DND-41 (cell line): ENCODE measurements around the gene ARHGAP4.

Experiments
- ATAC-seq: fragments of 200-7000 bp; cut with Tn5 transposase; 3 replicates; pipeline ENCODE4 v1.9.1; 2021; ENCODE audit warnings: low read depth; ENCODE audit not compliant: insufficient read depth
- DNase-seq: peaks from one replicate; pipeline ENCODE4 v3.0.0-alpha.2; 2020
- H2AFZ ChIP-seq: 2 replicates; pipeline ENCODE4 v1.6.0; 2012; ENCODE audit warnings: low read depth, low read length
- H3K27ac ChIP-seq: 2 replicates; pipeline ENCODE4 v1.5.1; 2012; ENCODE audit warnings: low read length, inconsistent platforms
- H3K27me3 ChIP-seq: fragments of 200-600 bp; sonication (generic); 2 replicates; pipeline ENCODE4 v1.6.0; 2012; ENCODE audit warnings: low read length, mild to moderate bottlenecking, inconsistent platforms; ENCODE audit not compliant: insufficient read depth, poor library complexity
- H3K36me3 ChIP-seq: 2 replicates; pipeline ENCODE4 v1.5.1; 2012; ENCODE audit warnings: low read length, inconsistent platforms; ENCODE audit not compliant: insufficient read depth
- H3K4me1 ChIP-seq: 2 replicates; pipeline ENCODE4 v1.5.1; 2012; ENCODE audit warnings: mild to moderate bottlenecking, low read length; ENCODE audit not compliant: insufficient read depth
- H3K4me2 ChIP-seq: 2 replicates; pipeline ENCODE4 v1.6.0; 2012; ENCODE audit warnings: mild to moderate bottlenecking, moderate library complexity, low read length, inconsistent platforms; ENCODE audit not compliant: insufficient read depth
- H3K4me3 ChIP-seq, 2 experiments: fragments of 200-600 bp in 1 of 2; shearing (Covaris generic) in 1 of 2; 2 replicates each; pipeline ENCODE4 v1.5.1; 2012 to 2016; ENCODE audit warnings: inconsistent platforms in 2 of 2, low read length in 2 of 2, mild to moderate bottlenecking in 2 of 2, low read depth in 1 of 2, moderate library complexity in 1 of 2
- H3K79me2 ChIP-seq: 2 replicates; pipeline ENCODE4 v1.6.0; 2012; ENCODE audit warnings: low read length, inconsistent platforms; ENCODE audit not compliant: insufficient read depth
- H3K9ac ChIP-seq: 2 replicates; pipeline ENCODE4 v1.6.0; 2012; ENCODE audit warnings: low read depth, mild to moderate bottlenecking, inconsistent platforms, low read length, moderate library complexity
- H3K9me3 ChIP-seq: 2 replicates; pipeline ENCODE4 v1.5.1; 2012; ENCODE audit warnings: low read length, moderate library complexity, mild to moderate bottlenecking, inconsistent platforms; ENCODE audit not compliant: insufficient read depth, severe bottlenecking
- H4K20me1 ChIP-seq: 2 replicates; pipeline ENCODE4 v1.6.0; 2012; ENCODE audit warnings: low read length; ENCODE audit not compliant: insufficient read depth
- CTCF ChIP-seq: IDR thresholded peaks from 2 replicates; pipeline ENCODE4 v1.5.1; 2012; ENCODE audit warnings: borderline replicate concordance, low read length, moderate library complexity, mild to moderate bottlenecking; ENCODE audit not compliant: poor library complexity, severe bottlenecking; ENCODE audit errors: extremely low read depth
- EZH2 ChIP-seq: IDR thresholded peaks from 3 replicates; pipeline ENCODE4 v1.6.1; 2012; ENCODE audit warnings: borderline replicate concordance, low read depth, mild to moderate bottlenecking, moderate library complexity, low read length, inconsistent platforms; ENCODE audit not compliant: severe bottlenecking

The ARHGAP4 gene

GRCh38 chrX:153909980-153910360 is 16.1 kb downstream of the ARHGAP4 start:
- no peak overlapping the region for H3K27ac ChIP-seq
- no peak overlapping the region for H3K4me2 ChIP-seq
- no peak for DNase-seq
- peaks cover 11% of the 10 kb centered on the region for H4K20me1 ChIP-seq
- H3K36me3 ChIP-seq = peaks cover 49% of the 10 kb centered on the region
- no peak overlapping the region for H2AFZ ChIP-seq
- no peaks in the 10 kb centered on the region for H3K27me3 ChIP-seq
- H3K4me3 ChIP-seq = no peak overlapping the region
- no peak for TF ChIP-seq EZH2
- no peak for TF ChIP-seq CTCF
- ATAC-seq = no peak
- no peaks in the 10 kb centered on the region for H3K79me2 ChIP-seq
- no peaks in the 10 kb centered on the region for H3K4me1 ChIP-seq
- H3K9ac ChIP-seq = no peak overlapping the region
- H3K9me3 ChIP-seq = no peaks in the 10 kb centered on the region

GRCh38 chrX:153909024-153909979 is 16.8 kb downstream of the ARHGAP4 start:
- H3K9me3 ChIP-seq = no peaks in the 10 kb centered on the region
- no peaks in the 10 kb centered on the region for H3K79me2 ChIP-seq
- H2AFZ ChIP-seq = no peak overlapping the region
- H3K4me3 ChIP-seq = no peak overlapping the region
- H4K20me1 ChIP-seq = peaks cover 7% of the 10 kb centered on the region; the same call in 1 of the 2 replicates
- DNase-seq (no peak), ATAC-seq (no peak)
- TF ChIP-seq EZH2 = no peak
- no peak for TF ChIP-seq CTCF
- H3K9ac ChIP-seq = no peak overlapping the region
- no peaks in the 10 kb centered on the region for H3K4me1 ChIP-seq
- no peak overlapping the region for H3K27ac ChIP-seq
- no peaks in the 10 kb centered on the region for H3K27me3 ChIP-seq
- peaks cover 49% of the 10 kb centered on the region for H3K36me3 ChIP-seq
- no peak overlapping the region for H3K4me2 ChIP-seq

GRCh38 chrX:153908219-153908860 is 17.7 kb downstream of the ARHGAP4 start:
- Histone ChIP-seq H3K4me3 (no peak overlapping the region), H3K4me2 (no peak overlapping the region), H3K4me1 (no peaks in the 10 kb centered on the region), H3K36me3 (peaks cover 39% of the 10 kb centered on the region), H3K79me2 (no peaks in the 10 kb centered on the region), H2AFZ (no peak overlapping the region), H3K27ac (no peak overlapping the region), H3K9me3 (no peaks in the 10 kb centered on the region), H3K27me3 (no peaks in the 10 kb centered on the region), H4K20me1 (peaks cover 1% of the 10 kb centered on the region; the same call in 1 of the 2 replicates), H3K9ac (no peak overlapping the region)
- TF ChIP-seq EZH2 = no peak
- no peak for TF ChIP-seq CTCF
- no peak for DNase-seq
- ATAC-seq = no peak
